Activated effector memory CD4-positive, alpha-beta T cell treated with Interleukin-2 at 50 U/mL for 16 hours (primary cell): ENCODE measurements around the gene SLC26A2.
"Not testable (repeated sequence)": the region's sequence is repeated elsewhere in the genome, so short reads cannot be mapped to it uniquely, and the experiment has no call there.

Source experiments
- DNase-seq: peaks from one replicate; pipeline ENCODE4 v3.0.0-alpha.2; 2020

SLC26A2 gene

GRCh38 chr5:149937610-149938009 lies 22.9 kb upstream of the SLC26A2 start:
- DNase-seq, result no peak

- DNase-seq, result no peak
Observed at GRCh38 chr5:149938279-149938678, 22.3 kb upstream of the SLC26A2 start.

- DNase-seq, result no peak
Observed at GRCh38 chr5:149938791-149939358, 21.7 kb upstream of the SLC26A2 start.

- DNase-seq, result no peak
Observed at GRCh38 chr5:149939546-149939945, 21.0 kb upstream of the SLC26A2 start.

GRCh38 chr5:149940077-149940574 lies 20.4 kb upstream of the SLC26A2 start:
- DNase-seq, result no peak

GRCh38 chr5:149940941-149941644 lies 19.5 kb upstream of the SLC26A2 start:
- DNase-seq, result no peak

GRCh38 chr5:149941795-149942194 lies 18.8 kb upstream of the SLC26A2 start:
- DNase-seq, result no peak

- DNase-seq, result no peak
Observed at GRCh38 chr5:149942199-149942598, 18.4 kb upstream of the SLC26A2 start.

GRCh38 chr5:149942741-149943169 lies 17.8 kb upstream of the SLC26A2 start:
- not testable (repeated sequence) for DNase-seq

GRCh38 chr5:149943177-149943949 lies 17.2 kb upstream of the SLC26A2 start:
- not testable (repeated sequence) for DNase-seq

GRCh38 chr5:149944666-149945065 lies 15.9 kb upstream of the SLC26A2 start, which contains the start of gene PDE6A:
TSS of gene PDE6A (minus strand) at chr5:149944793. CDS start at chr5:149944673, 120 bp downstream.
- DNase-seq, result no peak

GRCh38 chr5:149946118-149946517 lies 14.4 kb upstream of the SLC26A2 start:
- no peak for DNase-seq

- no peak for DNase-seq
Observed at GRCh38 chr5:149948993-149949392, 11.6 kb upstream of the SLC26A2 start.

- no peak for DNase-seq
Observed at GRCh38 chr5:149951138-149951749, 9.3 kb upstream of the SLC26A2 start.

GRCh38 chr5:149953436-149954121 lies 7.0 kb upstream of the SLC26A2 start:
- DNase-seq, result no peak

- no peak for DNase-seq
Observed at GRCh38 chr5:149954798-149955197, 5.8 kb upstream of the SLC26A2 start.

GRCh38 chr5:149956685-149957084 lies 3.9 kb upstream of the SLC26A2 start:
- DNase-seq, result no peak

GRCh38 chr5:149957855-149958254 lies 2.7 kb upstream of the SLC26A2 start:
- DNase-seq, result no peak

GRCh38 chr5:149959406-149960236 lies 937 bp upstream of the SLC26A2 start:
- no peak for DNase-seq

- DNase-seq, result no peak
Observed at GRCh38 chr5:149961186-149961685, 678 bp downstream of the SLC26A2 start.

- no peak for DNase-seq
Observed at GRCh38 chr5:149961957-149962409, 1.4 kb downstream of the SLC26A2 start.
